ENCODE results near the gene FBXO45. TPM values are rescaled to one million over a fixed set of nuclear protein-coding genes. Genes with fewer than 3 reads are reported as not detected.

Gene FBXO45
- total RNA-seq, 4 donors from 2014 or later = 6.6 to 19.9 (median 12.9) TPM

DNA sequence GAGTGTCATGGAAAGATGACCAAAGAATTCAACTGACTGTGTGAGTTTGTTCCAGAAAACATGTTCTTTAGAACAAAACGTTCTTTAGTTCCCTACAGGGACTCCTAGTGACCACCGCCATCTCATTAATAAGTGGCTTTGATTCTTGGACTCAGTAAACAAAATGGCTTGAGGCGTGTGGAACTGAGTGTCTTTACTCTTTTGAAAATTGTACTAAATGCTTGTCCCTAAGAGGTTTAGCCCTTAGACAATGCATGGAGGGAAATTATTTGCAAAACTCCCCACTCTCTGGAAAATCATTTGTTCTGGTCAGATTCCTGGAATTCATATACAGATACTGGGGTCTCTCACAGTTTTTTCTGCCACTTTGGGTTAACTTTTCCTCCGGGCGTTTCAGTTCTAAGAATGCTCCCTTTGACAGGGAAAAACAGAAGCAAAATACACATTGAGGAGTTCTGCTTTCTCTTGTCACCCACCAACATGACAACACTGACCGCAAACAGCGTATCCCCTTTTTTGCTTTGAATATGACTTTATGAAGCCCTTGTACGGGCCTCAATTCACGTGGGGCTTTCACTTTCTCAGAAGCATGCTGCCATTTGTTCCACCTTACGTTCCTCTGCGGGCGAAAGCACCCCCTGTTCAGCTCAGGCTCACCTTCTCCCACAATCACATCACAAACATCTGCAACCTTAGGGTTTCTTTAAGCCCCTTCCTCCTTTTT, 55.8 kb downstream of the FBXO45 start:
- TF ChIP-seq, protein P1, sequence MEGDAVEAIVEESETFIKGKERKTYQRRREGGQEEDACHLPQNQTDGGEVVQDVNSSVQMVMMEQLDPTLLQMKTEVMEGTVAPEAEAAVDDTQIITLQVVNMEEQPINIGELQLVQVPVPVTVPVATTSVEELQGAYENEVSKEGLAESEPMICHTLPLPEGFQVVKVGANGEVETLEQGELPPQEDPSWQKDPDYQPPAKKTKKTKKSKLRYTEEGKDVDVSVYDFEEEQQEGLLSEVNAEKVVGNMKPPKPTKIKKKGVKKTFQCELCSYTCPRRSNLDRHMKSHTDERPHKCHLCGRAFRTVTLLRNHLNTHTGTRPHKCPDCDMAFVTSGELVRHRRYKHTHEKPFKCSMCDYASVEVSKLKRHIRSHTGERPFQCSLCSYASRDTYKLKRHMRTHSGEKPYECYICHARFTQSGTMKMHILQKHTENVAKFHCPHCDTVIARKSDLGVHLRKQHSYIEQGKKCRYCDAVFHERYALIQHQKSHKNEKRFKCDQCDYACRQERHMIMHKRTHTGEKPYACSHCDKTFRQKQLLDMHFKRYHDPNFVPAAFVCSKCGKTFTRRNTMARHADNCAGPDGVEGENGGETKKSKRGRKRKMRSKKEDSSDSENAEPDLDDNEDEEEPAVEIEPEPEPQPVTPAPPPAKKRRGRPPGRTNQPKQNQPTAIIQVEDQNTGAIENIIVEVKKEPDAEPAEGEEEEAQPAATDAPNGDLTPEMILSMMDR (IDR thresholded peaks at IDR 0.05) = no peak
- no peak for TF ChIP-seq POLR2A (IDR thresholded peaks at IDR 0.05)
- intact Hi-C loops (cut with DNase I) = no loop called here
- DNase-seq = no peak
- Histone ChIP-seq H3K4me1 (peaks cover 4 to 27% (median 14%) of the 10 kb centered on the region in 3 donors), H3K27ac (peak overlapping the region; percentile 36 to 84 (median 79)), H3K4me3 (no peak overlapping the region), H3K27me3 (no peaks in the 10 kb centered on the region), H3K36me3 (no peaks in the 10 kb centered on the region), H3K9me3 (no peaks in the 10 kb centered on the region)
- 67% methylated on average over 12 of the region's 12 CpGs for WGBS, 2 donors

DNA sequence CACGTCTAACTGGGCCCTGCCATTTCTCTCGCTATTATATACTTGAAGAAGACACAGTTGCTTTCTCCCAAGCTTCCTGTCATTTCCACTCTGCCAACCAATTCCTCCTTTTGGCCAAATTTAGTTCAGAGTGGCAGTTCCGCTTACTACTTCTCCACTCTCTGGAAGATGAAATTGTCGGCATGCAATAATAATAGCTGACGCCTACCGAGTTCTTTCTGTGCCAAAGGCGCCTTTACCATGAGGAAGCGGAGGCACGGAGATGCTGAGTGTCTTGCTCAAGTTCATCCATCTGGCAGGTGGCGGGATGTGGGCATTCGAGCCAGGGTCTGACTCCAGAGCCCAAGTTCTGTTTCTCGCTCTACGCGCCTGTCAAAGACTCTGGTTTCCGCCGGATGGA, 56.4 kb downstream of the FBXO45 start:
- Histone ChIP-seq H3K27ac (peak overlapping the region in 3 of 4 donors; percentile 75 to 84 (median 83)), H3K9me3 (no peaks in the 10 kb centered on the region), H3K4me1 (peaks cover 2 to 26% (median 12%) of the 10 kb centered on the region in 3 donors), H3K4me3 (no peak overlapping the region), H3K27me3 (no peaks in the 10 kb centered on the region), H3K36me3 (no peaks in the 10 kb centered on the region)
- WGBS, 2 donors = 62 to 75% methylated on average over 9 to 16 of the region's 16 CpGs
- intact Hi-C loops (cut with DNase I) = no loop called here
- no peak for DNase-seq
- peak in 1 of 4 donors; percentile 9 for TF ChIP-seq POLR2A (IDR thresholded peaks at IDR 0.05)
- TF ChIP-seq, protein P1 (IDR thresholded peaks at IDR 0.05) = no peak

DNA sequence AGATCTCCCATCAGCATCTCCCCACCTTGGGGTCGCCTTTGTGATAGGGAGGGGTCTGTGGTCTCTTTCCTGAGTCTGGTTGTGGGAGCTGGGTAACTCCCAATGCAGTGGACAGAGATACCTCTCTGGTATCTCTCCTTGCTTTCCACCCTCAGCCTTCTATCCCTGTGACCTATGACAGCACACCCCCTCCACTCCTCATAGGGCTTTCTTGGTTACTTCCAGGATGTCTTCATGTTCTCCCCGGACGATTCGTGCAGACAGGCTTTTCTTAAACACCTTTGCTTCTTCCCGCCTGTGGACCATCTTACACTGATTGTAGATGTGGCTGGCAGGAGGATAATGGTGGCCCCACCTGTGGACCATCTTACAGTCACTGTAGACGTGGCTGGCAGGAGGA, 56.9 kb downstream of the FBXO45 start:
- peak overlapping the region in 3 of 4 donors; percentile 75 to 84 (median 83) for H3K27ac ChIP-seq
- TF ChIP-seq, protein P1 (IDR thresholded peaks at IDR 0.05) = no peak
- TF ChIP-seq POLR2A (IDR thresholded peaks at IDR 0.05) = no peak
- DNase-seq = no peak
- H3K27me3 ChIP-seq = no peaks in the 10 kb centered on the region
- H3K4me3 ChIP-seq = no peak overlapping the region
- peaks cover 0 to 21% (median 8%) of the 10 kb centered on the region in 3 donors for H3K4me1 ChIP-seq
- intact Hi-C loops (cut with DNase I) = no loop called here
- WGBS, 2 donors = 67 to 84% methylated on average over 3 to 6 of the region's 6 CpGs
- H3K36me3 ChIP-seq = no peaks in the 10 kb centered on the region
- no peaks in the 10 kb centered on the region for H3K9me3 ChIP-seq

DNA sequence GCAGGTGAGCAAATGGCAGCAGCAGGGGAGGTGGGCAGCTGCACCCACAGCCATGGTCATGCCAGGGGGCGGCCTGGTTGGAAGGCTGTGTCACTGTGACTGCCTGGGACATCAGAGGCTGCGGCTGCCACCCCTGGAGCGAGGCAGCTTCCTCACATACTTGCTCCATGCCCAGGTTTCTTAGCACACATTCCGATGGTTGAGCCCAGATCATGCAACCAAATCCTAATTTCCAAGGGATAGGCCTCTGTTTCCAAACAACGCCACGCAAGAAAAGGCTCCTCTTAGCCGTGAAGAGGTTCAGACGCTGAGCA, 59.4 kb downstream of the FBXO45 start:
- no peaks in the 10 kb centered on the region for H3K36me3 ChIP-seq

DNA sequence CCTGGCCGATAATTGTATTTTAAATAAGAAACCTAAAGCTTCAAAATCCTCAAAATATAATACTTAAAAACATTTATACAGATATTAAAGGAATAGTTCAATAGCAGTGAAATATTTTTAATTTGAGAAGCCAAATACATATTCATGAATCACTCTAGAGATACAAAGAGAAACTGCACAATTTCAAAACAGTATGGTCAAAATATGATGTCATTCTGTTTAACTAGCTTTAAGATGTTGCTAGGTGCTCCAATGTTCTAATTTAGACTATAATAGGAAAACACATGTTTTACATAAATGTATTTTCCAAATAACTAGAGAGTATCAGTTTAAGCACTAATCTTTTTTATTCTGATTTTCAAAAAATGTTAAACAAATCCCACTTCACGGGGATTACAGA, 60.8 kb downstream of the FBXO45 start:
- H3K4me1 ChIP-seq = peaks cover 5 to 35% (median 5%) of the 10 kb centered on the region in 3 donors
- no peaks in the 10 kb centered on the region for H3K36me3 ChIP-seq
- no peak for DNase-seq
- 88 to 91% methylated on average over 2 of the region's 2 CpGs for WGBS, 2 donors
- H3K27me3 ChIP-seq = no peaks in the 10 kb centered on the region
- H3K4me3 ChIP-seq = no peak overlapping the region
- no peak overlapping the region for H3K27ac ChIP-seq
- no peaks in the 10 kb centered on the region for H3K9me3 ChIP-seq
- no peak for TF ChIP-seq POLR2A (IDR thresholded peaks at IDR 0.05)
- TF ChIP-seq, protein P1 (IDR thresholded peaks at IDR 0.05) = no peak
- intact Hi-C loops (cut with DNase I) = no loop called here

More for the DNA sequence above, 59.4 kb downstream of the FBXO45 start:
- Histone ChIP-seq H3K4me1 (peaks cover 1 to 34% (median 12%) of the 10 kb centered on the region in 3 donors), H3K4me3 (no peak overlapping the region), H3K27ac (no peak overlapping the region), H3K27me3 (no peaks in the 10 kb centered on the region), H3K9me3 (no peaks in the 10 kb centered on the region)
- 90 to 92% methylated on average over 8 of the region's 8 CpGs for WGBS, 2 donors
- DNase-seq = no peak
- intact Hi-C loops (cut with DNase I) = no loop called here
- TF ChIP-seq, protein P1 (IDR thresholded peaks at IDR 0.05) = no peak
- TF ChIP-seq POLR2A (IDR thresholded peaks at IDR 0.05) = no peak
